Endothelial cell of umbilical vein (primary cell): ENCODE data around the gene BTG2. TPM values are rescaled to one million over a fixed set of nuclear protein-coding genes. Genes with fewer than 3 reads are reported as not detected.

Source experiments
- BruUV-seq: library from RNA; stranded (reverse); fragments of 400-500 nt; replicated peaks from 2 replicates; lab custom pipeline; 2021; lab: Mats Ljungman, UMichigan
- CTCF ChIA-PET: fragments of 300-600, 350-600 bp; sonication (Branson Sonifier 250); formaldehyde crosslinking; loops from one replicate; lab custom pipeline; 2021; ENCODE audit warnings: antibody characterized with exemption, inconsistent platforms; lab: Charles Lee
- POLR2A ChIA-PET: fragments of 300-600, 350-600 bp; sonication (Branson Sonifier 250); formaldehyde crosslinking; loops from one replicate; lab custom pipeline; 2021; ENCODE audit warnings: antibody characterized with exemption, inconsistent platforms; lab: Charles Lee
- DNase-seq: peaks from one replicate; pipeline ENCODE4 v3.0.0-alpha.2; 2011; ENCODE audit warnings: low read depth, low spot score
- FAIRE-seq: peaks from 2 replicates; lab custom pipeline; 2011; peaks lifted over from hg19 to GRCh38; lab: Jason Lieb, UNC
- H2AFZ ChIP-seq: 2 replicates; pipeline ENCODE4 v1.6.0; 2012; ENCODE audit warnings: low read depth, low read length, control low read depth, inconsistent platforms
- H3K27ac ChIP-seq: 2 replicates; pipeline ENCODE4 v1.5.1; 2011; ENCODE audit warnings: low read depth, mild to moderate bottlenecking, control low read depth, low read length, moderate library complexity; ENCODE audit not compliant: insufficient read depth
- H3K27me3 ChIP-seq, 2 experiments: 2 replicates each; pipeline versions ENCODE4 v1.6.0 to v1.6.1; 2011; ENCODE audit warnings: low read length in 2 of 2, mixed read lengths in 1 of 2; ENCODE audit not compliant: control insufficient read depth in 2 of 2, insufficient read depth in 2 of 2
- H3K36me3 ChIP-seq, 2 experiments: 2 replicates in 1 of 2; 3 replicates in 1 of 2; pipeline ENCODE4 v1.5.1; 2011; ENCODE audit warnings: low read length in 2 of 2, mild to moderate bottlenecking in 1 of 2, moderate library complexity in 1 of 2; ENCODE audit not compliant: control insufficient read depth in 2 of 2, insufficient read depth in 2 of 2; ENCODE audit errors: extremely low read depth in 1 of 2
- H3K4me1 ChIP-seq: 3 replicates; pipeline ENCODE4 v1.5.1; 2011; ENCODE audit warnings: mild to moderate bottlenecking, low read length; ENCODE audit not compliant: control insufficient read depth, insufficient read depth; ENCODE audit errors: extremely low read depth
- H3K4me2 ChIP-seq: 2 replicates; pipeline ENCODE4 v1.6.1; 2011; ENCODE audit warnings: low read length, control low read depth, mixed read lengths; ENCODE audit not compliant: insufficient read depth
- H3K4me3 ChIP-seq, 3 experiments: fragments of 200-600 bp in 1 of 3; sonication (generic), shearing (Covaris generic) in 1 of 3; replicated peaks in 1 of 3; 2 replicates each; pipeline ENCODE4 v1.5.1; 2011 to 2016; ENCODE audit warnings: control low read depth in 3 of 3, low read length in 3 of 3, mild to moderate bottlenecking in 2 of 3, inconsistent platforms in 1 of 3, low read depth in 1 of 3, moderate library complexity in 1 of 3; ENCODE audit not compliant: insufficient read depth in 1 of 3
- H3K79me2 ChIP-seq: 2 replicates; pipeline ENCODE4 v1.6.0; 2012; ENCODE audit warnings: low read length, inconsistent platforms; ENCODE audit not compliant: control insufficient read depth, insufficient read depth
- H3K9ac ChIP-seq: replicated peaks from 2 replicates; pipeline ENCODE3; 2011; ENCODE audit warnings: low read length, control low read depth; ENCODE audit not compliant: insufficient read depth; ENCODE audit errors: extremely low read depth
- H3K9me1 ChIP-seq: replicated peaks from 3 replicates; pipeline ENCODE4 v1.6.0; 2011; ENCODE audit warnings: mild to moderate bottlenecking, low read length; ENCODE audit not compliant: control insufficient read depth, insufficient read depth; ENCODE audit errors: extremely low read depth
- H3K9me3 ChIP-seq: replicated peaks from 2 replicates; pipeline ENCODE4 v1.5.1; 2012; ENCODE audit warnings: low read length, inconsistent platforms; ENCODE audit not compliant: control insufficient read depth, insufficient read depth
- H4K20me1 ChIP-seq: replicated peaks from 2 replicates; pipeline ENCODE3; 2011; ENCODE audit warnings: mild to moderate bottlenecking, low read length; ENCODE audit not compliant: control insufficient read depth, insufficient read depth; ENCODE audit errors: extremely low read depth
- CTCF ChIP-seq, 2 donors: IDR thresholded peaks; 1 replicate in 1 of 2; 2 replicates in 1 of 2; pipeline ENCODE4 v1.5.1; 2011; ENCODE audit warnings: low read length in 2 of 2, mild to moderate bottlenecking in 2 of 2, moderate library complexity in 2 of 2, control low read depth in 1 of 2, inconsistent platforms in 1 of 2, low read depth in 1 of 2; ENCODE audit not compliant: insufficient read depth in 1 of 2; ENCODE audit errors: extremely low read depth in 1 of 2
- EZH2 ChIP-seq: IDR thresholded peaks from 2 replicates; pipeline ENCODE4 v1.6.1; 2012; ENCODE audit warnings: borderline replicate concordance, low read depth, mild to moderate bottlenecking, moderate library complexity, low read length, inconsistent platforms; ENCODE audit not compliant: severe bottlenecking
- FOS ChIP-seq: IDR thresholded peaks from 2 replicates; pipeline ENCODE4 v1.6.1; 2011; ENCODE audit warnings: mild to moderate bottlenecking, low read length, moderate library complexity, borderline replicate concordance; ENCODE audit not compliant: insufficient read depth
- GATA2 ChIP-seq: IDR thresholded peaks from 2 replicates; pipeline ENCODE4 v1.7.0; 2011; ENCODE audit warnings: low read depth, mild to moderate bottlenecking, moderate library complexity, mixed read lengths, low read length; ENCODE audit not compliant: insufficient read length, insufficient read depth
- JUN ChIP-seq: IDR thresholded peaks from 2 replicates; pipeline ENCODE4 v1.6.1; 2011; ENCODE audit warnings: borderline replicate concordance, low read depth; ENCODE audit not compliant: insufficient read length, insufficient read depth
- MAX ChIP-seq: IDR thresholded peaks from 2 replicates; pipeline ENCODE4 v1.6.1; 2011; ENCODE audit not compliant: insufficient read depth, insufficient read length
- MYC ChIP-seq: IDR thresholded peaks from one replicate; pipeline ENCODE4 v1.6.1; 2011; ENCODE audit warnings: mild to moderate bottlenecking, low read depth, low read length
- POLR2A ChIP-seq: IDR thresholded peaks from 2 replicates; pipeline ENCODE4 v1.6.1; 2012; ENCODE audit warnings: low read depth, mild to moderate bottlenecking, control low read depth, low read length
- POLR2AphosphoS5 ChIP-seq: IDR thresholded peaks from 2 replicates; pipeline ENCODE4 v1.6.1; 2012; ENCODE audit warnings: low read depth, mild to moderate bottlenecking, control low read depth, low read length, moderate library complexity; ENCODE audit not compliant: insufficient read depth
- dilution Hi-C: fragments of 300-500 bp; cut with MboI; formaldehyde crosslinking; loops from one replicate; pipeline ENCODE4 v1.15.0; 2019; ENCODE audit warnings: low sequenced_read_pairs; ENCODE audit not compliant: extremely low pct_ligation_motif_present
- intact Hi-C: fragments of 100-400 bp; cut with micrococcal nuclease; formaldehyde crosslinking; loops from one replicate; pipeline ENCODE4 v1.10.0; 2022
- polyA plus RNA-seq, 4 experiments: library from polyadenylated mRNA; depleted of rRNA in 3 of 4; stranded (reverse) in 3 of 4; unstranded in 1 of 4; fragments of >200 nt; gene quantifications; 2 replicates each; pipeline versions ENCODE4 v1.2.1 to v1.2.3, GENCODE V29; 2011 to 2012; ENCODE audit warnings: missing spikeins in 1 of 4
- total RNA-seq: library from RNA; stranded (reverse); gene quantifications from 2 replicates; pipeline ENCODE4 v1.2.3, GENCODE V29; 2021

BTG2 gene
- total and polyA plus RNA-seq, 2 donors (not counting 3 experiments of a cell fraction or from before 2014, with no cell fraction given), result 35.6 to 50.1 TPM

- DNase-seq (no peak), FAIRE-seq (no peak)
- ChIA-PET CTCF (interaction anchor here (0.6 to 19.8 kb wide), 10 partner anchors 7 to 354 kb away, joined by 3 to 1014 read pairs (median 4); partner anchors contain the start of gene BTG2), POLR2A (interaction anchor here (0.7 to 1.6 kb wide), 2 partner anchors 30 to 32 kb away, joined by 4 read pairs; partner anchors contain the start of gene BTG2)
- Histone ChIP-seq H3K36me3 (no peaks in the 10 kb centered on the region), H3K9ac (no peak overlapping the region), H3K4me3 (no peak overlapping the region), H3K79me2 (no peaks in the 10 kb centered on the region), H3K27ac (no peak overlapping the region), H2AFZ (no peak overlapping the region), H3K9me1 (no peaks in the 10 kb centered on the region), H3K27me3 (peaks cover 6% of the 10 kb centered on the region in 2 experiments), H4K20me1 (no peaks in the 10 kb centered on the region), H3K4me1 (peaks cover 5% of the 10 kb centered on the region), H3K9me3 (no peaks in the 10 kb centered on the region), H3K4me2 (no peak overlapping the region)
- intact Hi-C loops, result no loop called here
- TF ChIP-seq MYC (no peak), POLR2A (no peak), CTCF (IDR thresholded peaks at IDR 0.05; ENCODE audit: extremely low read depth in 1 of 2, insufficient read depth in 1 of 2, low read depth in 1 of 2, low read length in 2 of 2) (no peak), EZH2 (no peak), POLR2AphosphoS5 (no peak), MAX (no peak), JUN (no peak), GATA2 (no peak), FOS (no peak)
- BruUV-seq, result no TSS peak
- dilution Hi-C loops, result no loop called here
These were observed 30.5 kb upstream of the BTG2 start for GRCh38 chr1:203274603-203275381.
